Activated T-cell treated with anti-CD3 and anti-CD28 coated beads, Interleukin-2, amount 50 U/mL, for 72 hours (primary cell): Measurements from ENCODE around the gene PIBF1. TPM values are rescaled to one million over a fixed set of nuclear protein-coding genes. Genes with fewer than 3 reads are reported as not detected.
"Not testable (repeated sequence)": the region's sequence is repeated elsewhere in the genome, so short reads cannot be mapped to it uniquely, and the experiment has no call there.

Experiments used
- ATAC-seq, 2 donors: fragments of 150-1000 bp; cut with Tn5 transposase; replicated peaks in 1 of 2; 2 replicates each; pipeline ENCODE4 v1.10.0; 2021; ENCODE audit warnings: moderate library complexity in 2 of 2, mild to moderate bottlenecking in 1 of 2
- DNase-seq, 2 donors: peaks; one replicate each; pipeline ENCODE4 v3.0.0; 2021 to 2022; ENCODE audit warnings: mixed read lengths in 1 of 2
- H3K27ac Mint-ChIP-seq: one replicate; pipeline ENCODE4 v1.8.0; 2022; ENCODE audit warnings: mild to moderate bottlenecking, moderate library complexity, mixed read lengths
- H3K27me3 Mint-ChIP-seq: one replicate; pipeline ENCODE4 v1.8.0; 2022; ENCODE audit warnings: low read depth, mixed read lengths
- H3K36me3 Mint-ChIP-seq, 2 donors: one replicate each; pipeline ENCODE4 v1.8.0; 2022; ENCODE audit warnings: mixed read lengths in 2 of 2, mild to moderate bottlenecking in 1 of 2; ENCODE audit not compliant: insufficient read depth in 2 of 2
- H3K4me1 Mint-ChIP-seq: one replicate; pipeline ENCODE4 v1.8.0; 2022; ENCODE audit warnings: low read depth, mixed read lengths
- H3K4me3 Mint-ChIP-seq, 2 donors: one replicate each; pipeline ENCODE4 v1.8.0; 2022; ENCODE audit warnings: mild to moderate bottlenecking in 2 of 2, mixed read lengths in 2 of 2, moderate library complexity in 2 of 2
- H3K9me3 Mint-ChIP-seq, 2 donors: one replicate each; pipeline ENCODE4 v1.8.0; 2022; ENCODE audit warnings: mixed read lengths in 2 of 2
- total RNA-seq, 2 donors: library from RNA; stranded (reverse); gene quantifications; one replicate each; pipeline ENCODE4 v1.2.3, GENCODE V29; 2022

The PIBF1 gene
- total RNA-seq, 2 donors from 2014 or later, result 17.5 to 21.2 TPM

GRCh38 chr13:72792640-72793039 is 10.7 kb downstream of the PIBF1 start:
- DNase-seq, result no peak
- ATAC-seq, result no peak
- no peak overlapping the region for H3K4me3 Mint-ChIP-seq
- no peak overlapping the region for H3K27ac Mint-ChIP-seq
- H3K4me1 Mint-ChIP-seq, result no peaks in the 10 kb centered on the region
- H3K9me3 Mint-ChIP-seq, result peaks cover 0 to 2% of the 10 kb centered on the region in 2 donors
- H3K36me3 Mint-ChIP-seq, result peaks cover 19 to 36% of the 10 kb centered on the region in 2 donors
- no peaks in the 10 kb centered on the region for H3K27me3 Mint-ChIP-seq

- no peak for ATAC-seq
- Mint-ChIP-seq H3K9me3 (peaks cover 0 to 2% of the 10 kb centered on the region in 2 donors), H3K4me1 (no peaks in the 10 kb centered on the region), H3K27me3 (no peaks in the 10 kb centered on the region), H3K4me3 (no peak overlapping the region), H3K27ac (no peak overlapping the region), H3K36me3 (peaks cover 16 to 30% of the 10 kb centered on the region in 2 donors)
- no peak for DNase-seq
These were observed 16.9 kb downstream of the PIBF1 start for GRCh38 chr13:72798817-72799216.

GRCh38 chr13:72804301-72804700 is 22.4 kb downstream of the PIBF1 start:
- Mint-ChIP-seq H3K4me1 (no peaks in the 10 kb centered on the region), H3K27me3 (no peaks in the 10 kb centered on the region), H3K27ac (no peak overlapping the region), H3K4me3 (no peak overlapping the region), H3K9me3 (no peaks in the 10 kb centered on the region), H3K36me3 (peaks cover 11 to 22% of the 10 kb centered on the region in 2 donors)
- ATAC-seq (no peak), DNase-seq (no peak)

- Mint-ChIP-seq H3K9me3 (no peaks in the 10 kb centered on the region), H3K4me1 (no peaks in the 10 kb centered on the region), H3K27me3 (no peaks in the 10 kb centered on the region), H3K4me3 (no peak overlapping the region), H3K36me3 (peaks cover 10 to 19% of the 10 kb centered on the region in 2 donors), H3K27ac (no peak overlapping the region)
- ATAC-seq, result no peak
- no peak for DNase-seq
These were observed 23.9 kb downstream of the PIBF1 start for GRCh38 chr13:72805676-72806346.

- not testable (repeated sequence) for ATAC-seq, H3K9me3 Mint-ChIP-seq, DNase-seq, H3K4me3 Mint-ChIP-seq, H3K27ac Mint-ChIP-seq, H3K4me1 Mint-ChIP-seq, H3K27me3 Mint-ChIP-seq
- peaks cover 8 to 16% of the 10 kb centered on the region in 2 donors for H3K36me3 Mint-ChIP-seq
These were observed 24.6 kb downstream of the PIBF1 start for GRCh38 chr13:72806514-72806913.

GRCh38 chr13:72808917-72809500 is 27.1 kb downstream of the PIBF1 start:
- Mint-ChIP-seq H3K4me1 (no peaks in the 10 kb centered on the region), H3K4me3 (no peak overlapping the region), H3K9me3 (no peaks in the 10 kb centered on the region), H3K36me3 (peaks cover 6 to 18% of the 10 kb centered on the region in 2 donors), H3K27me3 (no peaks in the 10 kb centered on the region), H3K27ac (peak overlapping the region; percentile 51)
- no peak for ATAC-seq
- DNase-seq, result no peak

GRCh38 chr13:72820156-72820897 is 38.4 kb downstream of the PIBF1 start:
- H3K4me3 Mint-ChIP-seq, result no peak overlapping the region
- DNase-seq, result no peak
- H3K27me3 Mint-ChIP-seq, result no peaks in the 10 kb centered on the region
- ATAC-seq, result no peak
- H3K36me3 Mint-ChIP-seq, result peaks cover 4 to 20% of the 10 kb centered on the region in 2 donors
- no peaks in the 10 kb centered on the region for H3K4me1 Mint-ChIP-seq
- no peak overlapping the region for H3K27ac Mint-ChIP-seq
- no peaks in the 10 kb centered on the region for H3K9me3 Mint-ChIP-seq

- peaks cover 4 to 23% of the 10 kb centered on the region in 2 donors for H3K36me3 Mint-ChIP-seq
- H3K27ac Mint-ChIP-seq, result no peak overlapping the region
- H3K27me3 Mint-ChIP-seq, result no peaks in the 10 kb centered on the region
These were observed 39.0 kb downstream of the PIBF1 start for GRCh38 chr13:72820898-72821279.

GRCh38 chr13:72823081-72823480 is 41.1 kb downstream of the PIBF1 start:
- no peaks in the 10 kb centered on the region for H3K27me3 Mint-ChIP-seq

More at GRCh38 chr13:72820898-72821279, 39.0 kb downstream of the PIBF1 start:
- Mint-ChIP-seq H3K4me3 (no peak overlapping the region), H3K9me3 (no peaks in the 10 kb centered on the region), H3K4me1 (no peaks in the 10 kb centered on the region)
- no peak for DNase-seq
- ATAC-seq, result no peak

GRCh38 chr13:72823724-72824123 is 41.8 kb downstream of the PIBF1 start:
- H3K36me3 Mint-ChIP-seq, result peaks cover 8 to 21% of the 10 kb centered on the region in 2 donors
- H3K27ac Mint-ChIP-seq, result no peak overlapping the region
- no peaks in the 10 kb centered on the region for H3K9me3 Mint-ChIP-seq
- no peaks in the 10 kb centered on the region for H3K4me1 Mint-ChIP-seq
- H3K4me3 Mint-ChIP-seq, result no peak overlapping the region
- no peaks in the 10 kb centered on the region for H3K27me3 Mint-ChIP-seq
- no peak for ATAC-seq
- no peak for DNase-seq

More at GRCh38 chr13:72823081-72823480, 41.1 kb downstream of the PIBF1 start:
- Mint-ChIP-seq H3K36me3 (peaks cover 6 to 26% of the 10 kb centered on the region in 2 donors), H3K27ac (no peak overlapping the region), H3K4me3 (no peak overlapping the region), H3K9me3 (no peaks in the 10 kb centered on the region), H3K4me1 (no peaks in the 10 kb centered on the region)
- ATAC-seq (no peak), DNase-seq (no peak)

GRCh38 chr13:72834601-72835000 is 52.7 kb downstream of the PIBF1 start:
- Mint-ChIP-seq H3K4me3 (no peak overlapping the region), H3K9me3 (peaks cover 0 to 1% of the 10 kb centered on the region in 2 donors), H3K36me3 (peaks cover 10 to 23% of the 10 kb centered on the region in 2 donors), H3K27me3 (no peaks in the 10 kb centered on the region), H3K4me1 (peaks cover 8% of the 10 kb centered on the region), H3K27ac (no peak overlapping the region)
- DNase-seq, result no peak
- no peak for ATAC-seq

GRCh38 chr13:72839831-72840426 is 58.0 kb downstream of the PIBF1 start:
- peak; percentile 68 to 70 for ATAC-seq
- no peak overlapping the region for H3K27ac Mint-ChIP-seq
- H3K9me3 Mint-ChIP-seq, result no peaks in the 10 kb centered on the region
- DNase-seq, result peak; percentile 28 to 37
- peaks cover 3 to 11% of the 10 kb centered on the region in 2 donors for H3K36me3 Mint-ChIP-seq
- H3K4me3 Mint-ChIP-seq, result no peak overlapping the region
- H3K27me3 Mint-ChIP-seq, result no peaks in the 10 kb centered on the region
- H3K4me1 Mint-ChIP-seq, result no peaks in the 10 kb centered on the region

- H3K36me3 Mint-ChIP-seq, result peaks cover 9 to 28% of the 10 kb centered on the region in 2 donors
- DNase-seq (no peak), ATAC-seq (no peak)
- no peak overlapping the region for H3K4me3 Mint-ChIP-seq
- H3K9me3 Mint-ChIP-seq, result peaks cover 2% of the 10 kb centered on the region in 2 donors
- H3K27me3 Mint-ChIP-seq, result no peaks in the 10 kb centered on the region
- H3K27ac Mint-ChIP-seq, result no peak overlapping the region
- H3K4me1 Mint-ChIP-seq, result no peaks in the 10 kb centered on the region
These were observed 61.1 kb downstream of the PIBF1 start for GRCh38 chr13:72842991-72843390.
